ENCODE data around the gene SLC24A3. TPM values are rescaled to one million over a fixed set of nuclear protein-coding genes. Genes with fewer than 3 reads are reported as not detected.

Gene SLC24A3
- total RNA-seq, 1 experiment from 2014 or later, result 46.0 TPM

DNA sequence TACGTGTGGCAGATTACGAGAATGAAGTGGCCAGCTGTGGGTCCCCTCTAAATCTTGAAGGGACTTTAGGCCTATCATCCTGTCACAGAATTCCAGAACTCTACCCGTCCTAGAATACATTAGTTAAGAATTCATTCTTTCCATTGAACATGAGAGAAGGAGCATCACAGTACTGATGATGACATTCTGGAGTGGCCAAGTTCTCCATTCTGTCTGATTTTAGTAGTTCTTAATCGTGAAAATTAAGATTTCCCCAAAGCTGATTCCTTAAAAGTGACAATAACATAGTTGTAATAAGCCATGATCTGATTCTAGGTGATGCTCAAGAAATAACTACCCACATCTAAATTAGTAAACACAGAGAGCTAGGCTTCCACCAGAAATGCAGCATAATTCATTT, 510.6 kb downstream of the SLC24A3 start:
- H3K27ac ChIP-seq (ENCODE audit: low read depth, low read length, poor library complexity, severe bottlenecking), result no peak overlapping the region
- CTCF ChIA-PET, result no interaction called here
- no TSS peak for BruUV-seq (replicated peaks)
- H3K4me3 ChIP-seq (ENCODE audit: low read depth, low read length, poor library complexity, severe bottlenecking), result no peak overlapping the region
- TF ChIP-seq, protein P1, sequence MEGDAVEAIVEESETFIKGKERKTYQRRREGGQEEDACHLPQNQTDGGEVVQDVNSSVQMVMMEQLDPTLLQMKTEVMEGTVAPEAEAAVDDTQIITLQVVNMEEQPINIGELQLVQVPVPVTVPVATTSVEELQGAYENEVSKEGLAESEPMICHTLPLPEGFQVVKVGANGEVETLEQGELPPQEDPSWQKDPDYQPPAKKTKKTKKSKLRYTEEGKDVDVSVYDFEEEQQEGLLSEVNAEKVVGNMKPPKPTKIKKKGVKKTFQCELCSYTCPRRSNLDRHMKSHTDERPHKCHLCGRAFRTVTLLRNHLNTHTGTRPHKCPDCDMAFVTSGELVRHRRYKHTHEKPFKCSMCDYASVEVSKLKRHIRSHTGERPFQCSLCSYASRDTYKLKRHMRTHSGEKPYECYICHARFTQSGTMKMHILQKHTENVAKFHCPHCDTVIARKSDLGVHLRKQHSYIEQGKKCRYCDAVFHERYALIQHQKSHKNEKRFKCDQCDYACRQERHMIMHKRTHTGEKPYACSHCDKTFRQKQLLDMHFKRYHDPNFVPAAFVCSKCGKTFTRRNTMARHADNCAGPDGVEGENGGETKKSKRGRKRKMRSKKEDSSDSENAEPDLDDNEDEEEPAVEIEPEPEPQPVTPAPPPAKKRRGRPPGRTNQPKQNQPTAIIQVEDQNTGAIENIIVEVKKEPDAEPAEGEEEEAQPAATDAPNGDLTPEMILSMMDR (conservative IDR thresholded peaks at IDR 0.05; ENCODE audit: low read depth, low read length), result no peak
- no peak for TF ChIP-seq EZH2 (IDR thresholded peaks at IDR 0.05; ENCODE audit: borderline replicate concordance, low read depth, low read length, poor library complexity, severe bottlenecking)
- H3K36me3 ChIP-seq (ENCODE audit: insufficient read depth, low read length, poor library complexity, severe bottlenecking), result peaks cover 5% of the 10 kb centered on the region
- DNase-seq (ENCODE audit: low spot score), result no peak
- H3K27me3 ChIP-seq (replicated peaks; ENCODE audit: insufficient read depth, low read depth, low read length, poor library complexity), result no peaks in the 10 kb centered on the region
- H3K4me1 ChIP-seq (ENCODE audit: insufficient read depth, low read length, poor library complexity, severe bottlenecking), result no peaks in the 10 kb centered on the region
- intact Hi-C loops (cut with micrococcal nuclease; ENCODE audit: unreplicated experiment), result no loop called here
- no peaks in the 10 kb centered on the region for H3K9me3 ChIP-seq (ENCODE audit: low read depth, low read length, poor library complexity, severe bottlenecking)
- POLR2A ChIA-PET (ENCODE audit: low non-redundant PET), result no interaction called here

DNA sequence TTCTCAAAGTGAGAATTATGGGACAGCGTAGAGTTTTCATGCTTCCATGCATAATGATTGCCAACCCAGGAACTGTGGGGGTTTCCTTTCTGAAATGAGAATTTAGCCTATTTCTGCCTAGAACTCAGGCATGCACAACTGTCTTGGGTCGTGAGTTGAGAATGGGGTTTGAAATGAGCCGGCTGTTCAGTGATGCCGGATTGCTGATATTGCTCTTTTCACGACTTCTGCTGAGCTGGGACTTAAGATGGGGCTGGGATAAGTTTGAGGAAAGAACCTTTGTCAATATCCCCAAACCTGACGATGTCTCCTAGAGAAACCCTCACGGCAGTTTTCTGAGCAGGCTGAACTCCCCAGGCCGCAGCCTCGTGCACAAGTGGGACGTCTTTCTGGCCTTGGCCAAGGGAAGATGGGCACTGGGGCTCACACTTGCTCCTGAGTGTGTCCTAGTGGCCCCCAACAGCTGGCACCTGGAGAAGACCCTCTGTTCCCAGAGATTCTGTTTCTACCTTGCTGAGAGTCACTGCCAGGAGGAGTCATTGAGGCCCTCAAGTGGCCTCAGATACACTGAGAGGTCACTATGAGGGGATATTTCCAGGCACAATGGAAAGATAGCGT, 511.5 kb downstream of the SLC24A3 start:
- Histone ChIP-seq H3K27ac (ENCODE audit: low read depth, low read length, poor library complexity, severe bottlenecking) (no peak overlapping the region), H3K9me3 (ENCODE audit: low read depth, low read length, poor library complexity, severe bottlenecking) (no peaks in the 10 kb centered on the region), H3K27me3 (replicated peaks; ENCODE audit: insufficient read depth, low read depth, low read length, poor library complexity) (no peaks in the 10 kb centered on the region), H3K4me3 (ENCODE audit: low read depth, low read length, poor library complexity, severe bottlenecking) (no peak overlapping the region), H3K4me1 (ENCODE audit: insufficient read depth, low read length, poor library complexity, severe bottlenecking) (no peaks in the 10 kb centered on the region), H3K36me3 (ENCODE audit: insufficient read depth, low read length, poor library complexity, severe bottlenecking) (peaks cover 5% of the 10 kb centered on the region)
- ChIA-PET POLR2A (ENCODE audit: low non-redundant PET) (no interaction called here), CTCF (no interaction called here)
- TF ChIP-seq EZH2 (IDR thresholded peaks at IDR 0.05; ENCODE audit: borderline replicate concordance, low read depth, low read length, poor library complexity, severe bottlenecking), result no peak
- TF ChIP-seq, protein P1 (conservative IDR thresholded peaks at IDR 0.05; ENCODE audit: low read depth, low read length), result no peak
- intact Hi-C loops (cut with micrococcal nuclease; ENCODE audit: unreplicated experiment), result no loop called here
- BruUV-seq (replicated peaks), result no TSS peak
- no peak for DNase-seq (ENCODE audit: low spot score)

GRCh38 chr20:19725373-19725772, 512.9 kb downstream of the SLC24A3 start:
- Histone ChIP-seq H3K4me1 (ENCODE audit: insufficient read depth, low read length, poor library complexity, severe bottlenecking) (no peaks in the 10 kb centered on the region), H3K4me3 (ENCODE audit: low read depth, low read length, poor library complexity, severe bottlenecking) (no peak overlapping the region), H3K27ac (ENCODE audit: low read depth, low read length, poor library complexity, severe bottlenecking) (no peak overlapping the region), H3K27me3 (replicated peaks; ENCODE audit: insufficient read depth, low read depth, low read length, poor library complexity) (no peaks in the 10 kb centered on the region), H3K9me3 (ENCODE audit: low read depth, low read length, poor library complexity, severe bottlenecking) (no peaks in the 10 kb centered on the region), H3K36me3 (ENCODE audit: insufficient read depth, low read length, poor library complexity, severe bottlenecking) (peaks cover 5% of the 10 kb centered on the region)
- ChIA-PET CTCF (no interaction called here), POLR2A (ENCODE audit: low non-redundant PET) (no interaction called here)
- DNase-seq (ENCODE audit: low spot score), result no peak
- intact Hi-C loops (cut with micrococcal nuclease; ENCODE audit: unreplicated experiment), result no loop called here
- TF ChIP-seq EZH2 (IDR thresholded peaks at IDR 0.05; ENCODE audit: borderline replicate concordance, low read depth, low read length, poor library complexity, severe bottlenecking), result no peak
- TF ChIP-seq, protein P1 (conservative IDR thresholded peaks at IDR 0.05; ENCODE audit: low read depth, low read length), result no peak
- BruUV-seq (replicated peaks), result no TSS peak
